ENCODE measurements around the gene API5.
A peak's percentile ranks its signal among the peaks of the same experiment; 100 is the strongest.
"Not testable (repeated sequence)": the region's sequence is repeated elsewhere in the genome, so short reads cannot be mapped to it uniquely, and the experiment has no call there.

The API5 gene

DNA sequence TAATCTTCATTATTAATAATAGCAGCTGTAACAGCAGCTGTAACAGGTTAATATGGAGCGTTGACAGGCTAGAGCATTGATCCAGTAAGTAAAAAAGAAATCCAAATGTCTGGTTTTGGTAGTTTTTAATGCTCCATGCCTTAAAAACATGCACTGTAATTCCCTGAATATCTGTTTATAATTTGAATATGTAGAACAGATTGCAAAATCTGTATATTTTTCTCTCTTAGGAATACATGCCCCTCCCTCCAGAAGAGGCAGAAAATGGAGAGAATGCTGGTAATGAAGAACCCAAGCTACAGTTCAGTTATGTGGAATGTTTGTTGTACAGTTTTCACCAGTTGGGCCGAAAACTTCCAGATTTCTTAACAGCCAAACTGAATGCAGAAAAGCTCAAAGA, 16.7 kb downstream of the API5 start:
- H3K9me3 Mint-ChIP-seq = no peaks in the 10 kb centered on the region
- no peak for DNase-seq
- H3K27me3 Mint-ChIP-seq = no peaks in the 10 kb centered on the region
- no peaks in the 10 kb centered on the region for H3K4me1 Mint-ChIP-seq (ENCODE audit: low read depth)
- peaks cover 98% of the 10 kb centered on the region for H3K36me3 Mint-ChIP-seq (ENCODE audit: low read depth)
- no peak overlapping the region for H3K4me3 Mint-ChIP-seq
- H3K27ac Mint-ChIP-seq = no peak overlapping the region

DNA sequence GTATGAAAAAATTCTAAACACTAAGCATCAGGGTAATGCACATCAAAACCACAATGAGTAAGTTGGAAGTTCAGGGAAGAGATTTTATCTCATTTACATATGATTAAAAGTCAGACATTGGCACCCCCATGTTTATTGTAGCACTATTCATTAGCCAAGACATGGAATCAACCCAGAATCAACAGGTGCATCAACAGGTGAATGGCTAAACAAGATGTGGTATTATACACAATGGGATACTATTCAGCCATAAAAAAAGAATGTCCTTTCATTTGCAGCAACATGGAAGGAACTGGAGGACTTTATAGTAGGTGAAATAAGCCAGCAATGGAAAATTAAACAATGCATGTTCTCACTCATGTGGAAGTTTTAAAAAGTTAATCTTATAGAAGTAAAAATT, 29.4 kb downstream of the API5 start:
- H3K4me3 Mint-ChIP-seq = no peak overlapping the region
- H3K4me1 Mint-ChIP-seq (ENCODE audit: low read depth) = no peaks in the 10 kb centered on the region
- no peaks in the 10 kb centered on the region for H3K9me3 Mint-ChIP-seq
- no peaks in the 10 kb centered on the region for H3K27me3 Mint-ChIP-seq
- peaks cover 76% of the 10 kb centered on the region for H3K36me3 Mint-ChIP-seq (ENCODE audit: low read depth)
- DNase-seq = no peak
- H3K27ac Mint-ChIP-seq = no peak overlapping the region

DNA sequence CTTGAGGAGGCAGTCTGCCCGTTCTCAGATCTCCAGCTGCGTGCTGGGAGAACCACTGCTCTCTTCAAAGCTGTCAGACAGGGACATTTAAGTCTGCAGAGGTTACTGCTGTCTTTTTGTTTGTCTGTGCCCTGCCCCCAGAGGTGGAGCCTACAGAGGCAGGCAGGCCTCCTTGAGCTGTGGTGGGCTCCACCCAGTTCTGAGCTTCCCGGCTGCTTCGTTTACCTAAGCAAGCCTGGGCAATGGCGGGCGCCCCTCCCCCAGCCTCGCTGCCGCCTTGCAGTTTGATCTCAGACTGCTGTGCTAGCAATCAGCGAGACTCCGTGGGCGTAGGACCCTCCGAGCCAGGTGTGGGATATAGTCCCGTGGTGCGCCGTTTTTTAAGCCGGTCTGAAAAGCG, 39.6 kb downstream of the API5 start:
- H3K4me3 Mint-ChIP-seq; H3K36me3 Mint-ChIP-seq (ENCODE audit: low read depth); H3K9me3 Mint-ChIP-seq; H3K27ac Mint-ChIP-seq; DNase-seq; H3K27me3 Mint-ChIP-seq; H3K4me1 Mint-ChIP-seq (ENCODE audit: low read depth): not testable (repeated sequence)

- Mint-ChIP-seq H3K4me3 (no peak overlapping the region), H3K36me3 (ENCODE audit: low read depth) (peaks cover 14% of the 10 kb centered on the region), H3K9me3 (no peaks in the 10 kb centered on the region), H3K4me1 (ENCODE audit: low read depth) (peaks cover 12% of the 10 kb centered on the region), H3K27ac (no peak overlapping the region), H3K27me3 (no peaks in the 10 kb centered on the region)
- DNase-seq = no peak
These were observed 42.5 kb downstream of the API5 start for GRCh38 chr11:43354311-43354710.

DNA sequence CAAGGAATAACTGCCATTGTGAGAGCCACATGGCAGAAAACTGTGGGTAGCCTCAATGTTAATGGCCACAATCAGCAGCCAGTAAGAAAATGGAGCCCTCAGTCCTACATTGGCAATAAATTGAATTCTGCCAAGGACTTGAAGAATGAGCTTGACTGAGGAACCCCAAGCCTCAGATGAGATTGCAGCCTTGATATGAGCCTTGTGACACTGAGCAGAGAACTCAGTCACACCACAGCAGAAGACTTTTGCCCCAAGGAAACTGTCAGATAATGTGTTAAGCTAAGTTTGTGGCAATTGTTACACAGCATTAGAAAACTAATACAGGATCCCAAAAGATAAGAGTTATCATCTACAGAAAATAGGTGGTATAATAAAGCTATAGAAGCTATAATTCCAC, 44.5 kb downstream of the API5 start:
- Mint-ChIP-seq H3K27me3 (no peaks in the 10 kb centered on the region), H3K4me3 (no peak overlapping the region), H3K9me3 (no peaks in the 10 kb centered on the region), H3K27ac (no peak overlapping the region), H3K4me1 (ENCODE audit: low read depth) (peaks cover 29% of the 10 kb centered on the region), H3K36me3 (ENCODE audit: low read depth) (peaks cover 27% of the 10 kb centered on the region)
- DNase-seq = no peak

DNA sequence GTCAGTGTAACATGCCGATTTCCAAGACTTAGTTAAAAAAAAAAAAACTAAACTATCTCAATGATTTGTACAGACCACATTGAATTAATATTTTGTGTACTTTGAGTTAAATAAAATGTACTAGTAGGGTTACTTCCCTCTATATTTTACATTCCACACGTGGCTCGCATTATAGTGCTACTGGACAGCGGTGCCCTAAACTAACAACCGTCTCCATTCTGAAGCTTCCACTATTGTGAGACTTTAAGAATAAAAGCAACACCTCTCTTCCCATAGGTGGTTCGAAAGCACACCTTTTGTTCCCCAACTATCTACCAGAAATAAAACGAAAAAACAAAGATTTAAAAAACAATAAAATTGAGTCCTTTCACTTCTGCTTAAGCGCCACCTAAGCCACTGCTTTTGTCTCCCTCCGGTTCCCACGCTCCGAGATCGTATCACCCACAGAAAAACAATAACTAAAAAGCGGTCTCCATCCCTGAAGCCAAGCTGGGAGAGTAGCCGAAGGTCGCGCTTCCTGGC, 46.5 kb downstream of the API5 start:
- Mint-ChIP-seq H3K4me3 (peak overlapping the region; percentile 95), H3K27me3 (no peaks in the 10 kb centered on the region), H3K27ac (peak overlapping the region; percentile 97), H3K36me3 (ENCODE audit: low read depth) (peaks cover 39% of the 10 kb centered on the region), H3K9me3 (no peaks in the 10 kb centered on the region), H3K4me1 (ENCODE audit: low read depth) (peaks cover 46% of the 10 kb centered on the region)
- DNase-seq = no peak

- H3K27me3 Mint-ChIP-seq = no peaks in the 10 kb centered on the region
- H3K4me1 Mint-ChIP-seq (ENCODE audit: low read depth) = peaks cover 51% of the 10 kb centered on the region
- H3K36me3 Mint-ChIP-seq (ENCODE audit: low read depth) = peaks cover 44% of the 10 kb centered on the region
- peak within 1 kb of the TSS; percentile 95 for H3K4me3 Mint-ChIP-seq
- peak within 1 kb of the TSS; percentile 97 for H3K27ac Mint-ChIP-seq
- peak; percentile 96 for DNase-seq
- no peaks in the 10 kb centered on the region for H3K9me3 Mint-ChIP-seq
These were observed 47.1 kb downstream of the API5 start, which contains the start of gene TTC17 for GRCh38 chr11:43358801-43359421. Gene TTC17 (plus strand): TSS chr11:43358920. CDS start chr11:43358955, 35 bp downstream.

GRCh38 chr11:43359422-43359818, 47.6 kb downstream of the API5 start:
- H3K36me3 Mint-ChIP-seq (ENCODE audit: low read depth) = peaks cover 48% of the 10 kb centered on the region
- peak overlapping the region; percentile 97 for H3K27ac Mint-ChIP-seq
- DNase-seq = no peak
- peaks cover 54% of the 10 kb centered on the region for H3K4me1 Mint-ChIP-seq (ENCODE audit: low read depth)
- peak overlapping the region; percentile 95 for H3K4me3 Mint-ChIP-seq
- no peaks in the 10 kb centered on the region for H3K27me3 Mint-ChIP-seq
- H3K9me3 Mint-ChIP-seq = no peaks in the 10 kb centered on the region

DNA sequence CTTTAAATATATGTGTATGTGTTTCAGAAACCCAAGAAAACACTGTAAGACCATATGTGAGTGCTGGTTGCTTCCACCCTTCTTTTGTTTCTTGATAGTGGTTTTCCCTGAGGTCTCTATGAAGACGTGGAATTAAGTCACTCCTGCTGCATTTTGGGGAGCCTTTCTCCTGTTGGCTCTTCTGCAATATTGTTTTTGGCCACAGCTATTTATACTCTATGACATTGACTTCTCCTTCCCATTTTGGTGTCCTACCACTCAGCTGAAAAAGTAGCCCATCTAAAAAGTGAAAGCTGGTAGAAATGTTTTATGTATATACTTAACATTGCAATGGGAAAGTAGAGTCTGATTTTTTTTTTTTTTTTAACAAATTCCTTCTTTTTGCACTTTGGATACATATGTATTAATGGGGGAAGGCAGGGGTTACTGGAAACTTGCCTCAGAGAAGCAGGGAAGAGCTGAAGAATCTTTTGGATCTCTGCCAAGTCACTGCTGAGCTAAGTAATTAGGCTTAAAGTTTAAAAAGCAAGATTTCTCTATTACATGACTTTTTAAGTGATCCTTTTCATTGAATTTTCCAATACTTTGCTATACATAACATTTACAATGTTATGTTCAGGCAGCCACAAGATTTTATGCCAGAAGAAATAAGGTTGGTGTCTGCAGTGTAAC, 48.7 kb downstream of the API5 start:
- Mint-ChIP-seq H3K27me3 (no peaks in the 10 kb centered on the region), H3K27ac (peak overlapping the region; percentile 97), H3K4me3 (peak overlapping the region; percentile 95), H3K36me3 (ENCODE audit: low read depth) (peaks cover 55% of the 10 kb centered on the region), H3K9me3 (no peaks in the 10 kb centered on the region), H3K4me1 (ENCODE audit: low read depth) (peaks cover 57% of the 10 kb centered on the region)
- DNase-seq = no peak

GRCh38 chr11:43366677-43367076, 54.9 kb downstream of the API5 start:
- H3K9me3 Mint-ChIP-seq = no peaks in the 10 kb centered on the region
- no peak for DNase-seq
- H3K4me1 Mint-ChIP-seq (ENCODE audit: low read depth) = peaks cover 66% of the 10 kb centered on the region
- H3K27ac Mint-ChIP-seq = no peak overlapping the region
- no peaks in the 10 kb centered on the region for H3K27me3 Mint-ChIP-seq
- H3K36me3 Mint-ChIP-seq (ENCODE audit: low read depth) = peaks cover 84% of the 10 kb centered on the region
- H3K4me3 Mint-ChIP-seq = no peak overlapping the region

DNA sequence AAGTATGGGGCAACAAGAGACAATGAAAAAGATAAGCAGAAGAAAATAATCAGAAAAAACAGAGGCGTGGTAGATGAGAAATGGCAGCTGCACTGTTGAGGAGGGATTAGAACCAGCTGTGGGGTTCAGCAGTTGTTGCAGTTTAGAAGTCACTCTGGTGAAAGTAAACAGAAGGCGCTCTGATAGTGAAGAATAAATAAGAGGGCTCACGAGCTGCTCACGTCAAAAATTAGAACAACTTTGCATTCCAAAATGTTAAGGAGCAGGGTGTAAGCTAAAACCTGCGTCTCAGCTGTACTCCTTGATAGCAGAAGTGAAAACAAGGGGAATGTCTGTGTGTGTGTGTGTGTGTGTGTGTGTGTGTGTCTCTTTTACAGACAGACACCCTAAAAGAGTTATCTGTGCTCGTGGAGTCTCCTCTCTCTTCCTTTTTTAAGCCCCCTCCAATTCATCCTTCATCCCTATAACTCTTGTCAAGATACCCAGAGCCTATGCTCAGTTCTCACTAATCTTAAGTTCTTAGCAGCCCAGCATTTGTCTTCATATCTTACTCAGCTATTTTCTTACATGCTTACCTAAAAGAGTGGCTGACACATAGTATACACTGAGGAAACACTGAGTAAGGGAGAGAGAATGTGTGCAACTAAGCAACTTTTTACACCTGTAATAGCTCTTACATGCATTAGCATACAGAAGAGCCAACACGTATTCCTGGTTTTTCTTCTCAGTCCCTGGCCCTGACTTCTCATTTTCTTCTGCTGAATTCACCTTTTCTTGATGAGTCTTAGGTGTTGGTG, 55.8 kb downstream of the API5 start:
- Mint-ChIP-seq H3K27me3 (no peaks in the 10 kb centered on the region), H3K4me1 (ENCODE audit: low read depth) (peaks cover 60% of the 10 kb centered on the region), H3K9me3 (no peaks in the 10 kb centered on the region), H3K4me3 (no peak overlapping the region), H3K36me3 (ENCODE audit: low read depth) (peaks cover 81% of the 10 kb centered on the region), H3K27ac (peak overlapping the region; percentile 19)
- DNase-seq = no peak

- Mint-ChIP-seq H3K36me3 (ENCODE audit: low read depth) (peaks cover 70% of the 10 kb centered on the region), H3K9me3 (no peaks in the 10 kb centered on the region), H3K27ac (no peak overlapping the region), H3K27me3 (no peaks in the 10 kb centered on the region), H3K4me3 (no peak overlapping the region), H3K4me1 (ENCODE audit: low read depth) (peaks cover 30% of the 10 kb centered on the region)
- DNase-seq = no peak
These were observed 64.3 kb downstream of the API5 start for GRCh38 chr11:43376065-43376464.

- Mint-ChIP-seq H3K27ac (no peak overlapping the region), H3K4me1 (ENCODE audit: low read depth) (peaks cover 30% of the 10 kb centered on the region)
- DNase-seq = no peak
These were observed 64.8 kb downstream of the API5 start for GRCh38 chr11:43376594-43376993.

DNA sequence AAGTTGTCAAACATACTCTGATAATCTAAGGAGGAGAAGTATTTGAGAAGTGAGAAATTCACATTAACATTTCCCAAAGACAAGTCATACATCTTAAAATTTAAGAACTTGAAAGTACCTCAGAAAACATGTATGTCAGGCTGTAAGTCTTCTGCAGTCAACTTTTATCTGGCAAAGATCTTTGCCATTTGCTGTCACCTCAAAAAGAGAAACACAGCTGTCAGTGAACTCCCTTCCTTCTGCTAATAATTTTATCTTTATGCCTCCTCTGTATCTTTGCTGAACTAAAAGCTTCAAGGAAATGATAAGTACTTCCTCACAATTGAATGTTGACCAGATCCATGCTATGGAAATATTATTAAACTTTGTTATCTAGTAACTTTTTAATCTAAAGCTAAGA, 65.6 kb downstream of the API5 start:
- Mint-ChIP-seq H3K4me1 (ENCODE audit: low read depth) (peaks cover 30% of the 10 kb centered on the region), H3K27me3 (no peaks in the 10 kb centered on the region), H3K36me3 (ENCODE audit: low read depth) (peaks cover 71% of the 10 kb centered on the region), H3K9me3 (no peaks in the 10 kb centered on the region), H3K4me3 (no peak overlapping the region), H3K27ac (no peak overlapping the region)
- no peak for DNase-seq

More at GRCh38 chr11:43376594-43376993, 64.8 kb downstream of the API5 start:
- Mint-ChIP-seq H3K4me3 (no peak overlapping the region), H3K36me3 (ENCODE audit: low read depth) (peaks cover 69% of the 10 kb centered on the region), H3K27me3 (no peaks in the 10 kb centered on the region), H3K9me3 (no peaks in the 10 kb centered on the region)

- Mint-ChIP-seq H3K36me3 (ENCODE audit: low read depth) (peaks cover 70% of the 10 kb centered on the region), H3K4me3 (no peak overlapping the region), H3K4me1 (ENCODE audit: low read depth) (peaks cover 26% of the 10 kb centered on the region), H3K27me3 (no peaks in the 10 kb centered on the region), H3K27ac (no peak overlapping the region), H3K9me3 (no peaks in the 10 kb centered on the region)
- DNase-seq = no peak
These were observed 67.1 kb downstream of the API5 start for GRCh38 chr11:43378897-43379296.
